Endodermal cell (in vitro differentiated cells): ENCODE measurements around the gene TIAL1. TPM values are rescaled to one million over a fixed set of nuclear protein-coding genes. Genes with fewer than 3 reads are reported as not detected.
"Not testable (repeated sequence)": the region's sequence is repeated elsewhere in the genome, so short reads cannot be mapped to it uniquely, and the experiment has no call there.

ENCODE experiments used
- DNase-seq: peaks from one replicate; pipeline ENCODE4 v3.0.0-alpha.2; 2017
- H3K27ac ChIP-seq: 2 replicates; pipeline ENCODE4 v1.5.1; 2013; ENCODE audit warnings: mild to moderate bottlenecking, low read depth, low read length, moderate library complexity
- H3K27me3 ChIP-seq: 2 replicates; pipeline ENCODE4 v1.6.1; 2013; ENCODE audit warnings: mild to moderate bottlenecking, low read length, moderate library complexity; ENCODE audit not compliant: insufficient read depth, control insufficient read depth, poor library complexity, severe bottlenecking
- H3K36me3 ChIP-seq: 2 replicates; pipeline ENCODE4 v1.7.0; 2013; ENCODE audit warnings: mild to moderate bottlenecking, low read length, moderate library complexity; ENCODE audit not compliant: control insufficient read depth, insufficient read depth
- H3K4me1 ChIP-seq: one replicate; pipeline ENCODE4 v1.7.0; 2013; ENCODE audit warnings: low read length; ENCODE audit not compliant: control insufficient read depth, insufficient read depth
- H3K4me3 ChIP-seq: 2 replicates; pipeline ENCODE4 v1.5.1; 2013; ENCODE audit warnings: mild to moderate bottlenecking, low read length, moderate library complexity
- H3K9ac ChIP-seq: 2 replicates; pipeline ENCODE4 v1.6.1; 2013; ENCODE audit warnings: mild to moderate bottlenecking, low read length, moderate library complexity; ENCODE audit not compliant: poor library complexity, severe bottlenecking; ENCODE audit errors: extremely low read depth
- H3K9me3 ChIP-seq: 2 replicates; pipeline ENCODE4 v1.6.1; 2013; ENCODE audit warnings: mild to moderate bottlenecking, low read length, moderate library complexity; ENCODE audit not compliant: control insufficient read depth
- H3K27ac Mint-ChIP-seq: 2 replicates; pipeline ENCODE4 v1.8.0; 2020; ENCODE audit warnings: mixed read lengths
- H3K27me3 Mint-ChIP-seq: 2 replicates; pipeline ENCODE4 v1.8.0; 2021; ENCODE audit warnings: mild to moderate bottlenecking, mixed read lengths; ENCODE audit not compliant: insufficient read depth
- H3K36me3 Mint-ChIP-seq: 2 replicates; pipeline ENCODE4 v1.8.0; 2020; ENCODE audit warnings: low read depth, mixed read lengths
- H3K4me1 Mint-ChIP-seq: 2 replicates; pipeline ENCODE4 v1.8.0; 2020; ENCODE audit warnings: mixed read lengths
- H3K4me3 Mint-ChIP-seq: 2 replicates; pipeline ENCODE4 v1.8.0; 2020; ENCODE audit warnings: mild to moderate bottlenecking, moderate library complexity, mixed read lengths
- H3K9me3 Mint-ChIP-seq: 2 replicates; pipeline ENCODE4 v1.8.0; 2020; ENCODE audit warnings: mild to moderate bottlenecking, mixed read lengths
- CTCF ChIP-seq: fragments of 200-600 bp; sonication (generic); conservative IDR thresholded peaks from 2 replicates; pipeline ENCODE4 v1.5.0; 2021; ENCODE audit warnings: antibody characterized with exemption, mild to moderate bottlenecking
- whole genome bisulfite sequencing, 2 experiments: methylation state at CpG; one replicate each; pipeline versions ENCODE4 v1.1.5 to v1.1.7; 2013; ENCODE audit warnings: missing lambda C conversion rate in 2 of 2, mixed read lengths in 1 of 2; ENCODE audit not compliant: insufficient coverage in 1 of 2, insufficient read length in 1 of 2; 5-methylcytosine and 5-hydroxymethylcytosine counted together
- total RNA-seq, 2 donors: library from RNA; stranded (reverse); fragmentation: NEBNext Ultra II Directional in 1 of 2; extraction: Animal tissue kit (Norgen Biotek cat#: 25700) in 1 of 2; gene quantifications; 2 replicates in 1 of 2; 3 replicates in 1 of 2; pipeline ENCODE4 v1.2.1, GENCODE V29; 2021

Gene TIAL1
- total RNA-seq, 2 donors from 2014 or later: 156 to 176 TPM

DNA sequence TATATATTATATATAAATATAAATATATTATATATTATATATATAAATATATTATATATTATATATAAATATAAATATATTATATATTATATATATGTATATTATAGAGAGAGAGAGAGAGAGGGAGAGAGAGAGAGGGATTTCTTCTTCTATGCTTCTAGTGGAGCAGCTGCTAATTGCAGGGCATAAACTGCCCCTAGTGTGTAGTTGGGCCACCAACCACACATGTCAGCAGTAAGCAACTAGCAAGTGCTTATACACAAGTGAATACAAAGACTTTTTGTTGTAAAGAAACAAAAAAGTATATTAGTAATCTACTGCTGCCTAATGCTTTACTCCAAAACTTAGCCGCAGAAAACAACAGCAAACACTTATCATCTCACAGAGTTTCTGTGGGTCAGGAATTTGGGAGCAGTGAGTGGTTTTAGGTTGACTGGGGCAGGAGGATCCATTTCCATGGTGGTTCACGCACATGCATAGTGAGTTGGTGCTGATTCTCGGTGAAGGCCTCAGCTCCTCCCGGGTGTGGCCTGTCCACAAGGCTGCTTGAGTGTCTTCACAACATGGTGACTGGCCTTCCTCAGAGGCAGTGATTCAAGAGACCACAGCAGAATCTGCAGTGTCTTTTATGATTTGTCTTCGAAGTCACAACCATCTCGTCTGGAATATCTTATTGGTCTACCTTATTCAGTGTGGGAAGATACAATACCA, 29.0 kb upstream of the TIAL1 start:
- WGBS, 2 experiments: 90 to 93% methylated on average over 5 to 6 of the region's 6 CpGs
- no peaks in the 10 kb centered on the region for H3K36me3 ChIP-seq
- no peaks in the 10 kb centered on the region for H3K4me1 Mint-ChIP-seq
- no peaks in the 10 kb centered on the region for H3K4me1 ChIP-seq
- no peaks in the 10 kb centered on the region for H3K27me3 ChIP-seq
- H3K27ac ChIP-seq: no peak overlapping the region
- H3K27ac Mint-ChIP-seq: no peak overlapping the region
- no peaks in the 10 kb centered on the region for H3K36me3 Mint-ChIP-seq
- peak; percentile 31 for TF ChIP-seq CTCF
- no peaks in the 10 kb centered on the region for H3K9me3 Mint-ChIP-seq
- DNase-seq: no peak
- H3K4me3 Mint-ChIP-seq: no peak overlapping the region
- no peaks in the 10 kb centered on the region for H3K9me3 ChIP-seq
- no peak overlapping the region for H3K4me3 ChIP-seq
- no peak overlapping the region for H3K9ac ChIP-seq
- peaks cover 5% of the 10 kb centered on the region for H3K27me3 Mint-ChIP-seq

DNA sequence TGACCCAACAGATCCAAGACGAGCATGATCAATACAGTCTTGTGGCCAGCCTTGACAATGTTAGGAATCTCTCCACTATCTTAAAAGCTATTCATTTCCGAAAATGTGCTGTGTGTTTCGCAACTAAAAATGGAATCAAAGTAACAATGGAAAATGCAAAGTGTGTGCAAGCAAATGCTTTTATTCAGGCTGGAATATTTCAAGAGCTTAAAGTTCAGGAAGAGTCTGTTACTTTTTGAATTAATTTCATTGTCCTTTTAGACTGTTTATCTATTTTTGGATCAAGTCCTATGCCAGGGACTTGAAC, 24.3 kb upstream of the TIAL1 start:
- H3K27me3 ChIP-seq: no peaks in the 10 kb centered on the region
- H3K4me3 Mint-ChIP-seq: no peak overlapping the region

DNA sequence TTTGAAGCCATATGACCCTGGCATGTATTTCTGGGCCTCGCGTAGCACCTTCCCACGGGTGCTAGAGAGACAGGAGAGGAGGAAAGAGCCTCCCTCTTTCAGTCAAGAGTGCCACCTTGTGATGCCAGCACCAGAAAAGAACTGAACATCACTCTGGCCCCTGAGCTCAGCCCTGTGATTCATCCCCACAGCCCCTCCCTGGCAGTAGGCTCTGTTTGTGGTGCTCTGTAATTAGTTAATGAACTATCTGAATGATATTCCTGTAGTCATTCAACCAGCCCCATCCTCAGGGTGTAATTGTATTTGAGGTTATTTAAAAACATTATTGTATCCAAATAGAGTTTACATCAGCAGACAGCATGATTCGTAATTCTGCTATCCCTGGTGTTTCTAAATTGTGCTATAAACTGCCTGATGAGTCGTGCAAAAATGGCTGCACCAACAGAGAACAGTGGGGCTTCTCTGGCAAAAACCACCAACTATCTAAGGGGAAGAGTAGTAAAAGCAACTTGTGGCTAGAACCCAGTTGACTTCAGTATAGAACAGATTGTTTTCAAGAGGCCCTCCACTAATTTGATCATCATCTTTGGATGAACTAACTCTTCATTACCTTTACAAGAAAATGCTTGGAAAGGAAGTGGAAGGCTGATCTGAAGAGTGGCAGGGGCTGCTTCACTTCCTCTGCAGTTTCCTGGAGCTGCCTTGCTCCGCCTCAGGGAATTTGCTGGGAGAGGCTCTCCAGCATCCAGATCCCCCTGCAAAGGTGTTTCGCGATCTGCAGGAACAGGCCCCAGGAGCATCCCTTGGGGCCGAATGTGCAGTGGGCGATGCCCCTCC, 23.7 kb upstream of the TIAL1 start:
- Histone ChIP-seq H3K9me3 (no peaks in the 10 kb centered on the region), H3K36me3 (no peaks in the 10 kb centered on the region), H3K4me1 (no peaks in the 10 kb centered on the region), H3K9ac (no peak overlapping the region), H3K4me3 (no peak overlapping the region), H3K27ac (no peak overlapping the region), H3K27me3 (no peaks in the 10 kb centered on the region)
- Mint-ChIP-seq H3K4me1 (peaks cover 4% of the 10 kb centered on the region), H3K36me3 (no peaks in the 10 kb centered on the region), H3K9me3 (peaks cover 3% of the 10 kb centered on the region), H3K27me3 (no peaks in the 10 kb centered on the region), H3K27ac (no peak overlapping the region), H3K4me3 (no peak overlapping the region)
- no peak for TF ChIP-seq CTCF
- WGBS, 2 experiments: 90 to 98% methylated on average over 6 to 10 of the region's 10 CpGs
- no peak for DNase-seq

More for the DNA sequence above, 24.3 kb upstream of the TIAL1 start:
- H3K9ac ChIP-seq: no peak overlapping the region
- Mint-ChIP-seq H3K27ac (no peak overlapping the region), H3K27me3 (no peaks in the 10 kb centered on the region), H3K4me1 (peaks cover 4% of the 10 kb centered on the region), H3K9me3 (no peaks in the 10 kb centered on the region), H3K36me3 (no peaks in the 10 kb centered on the region)
- 83 to 100% methylated on average over 3 of the region's 3 CpGs for WGBS, 2 experiments
- DNase-seq: no peak
- no peak overlapping the region for H3K4me3 ChIP-seq
- H3K4me1 ChIP-seq: no peaks in the 10 kb centered on the region
- H3K27ac ChIP-seq: no peak overlapping the region
- no peaks in the 10 kb centered on the region for H3K36me3 ChIP-seq
- no peak for TF ChIP-seq CTCF
- H3K9me3 ChIP-seq: no peaks in the 10 kb centered on the region

- H3K4me3 ChIP-seq, H3K27me3 Mint-ChIP-seq, H3K4me1 Mint-ChIP-seq, H3K9ac ChIP-seq, H3K36me3 Mint-ChIP-seq, H3K27ac Mint-ChIP-seq, H3K36me3 ChIP-seq, H3K27ac ChIP-seq, H3K9me3 ChIP-seq, H3K27me3 ChIP-seq, H3K9me3 Mint-ChIP-seq, H3K4me3 Mint-ChIP-seq, H3K4me1 ChIP-seq, DNase-seq: not testable (repeated sequence)
- 90 to 95% methylated on average over 4 to 8 of the region's 8 CpGs for WGBS, 2 experiments
Measured at GRCh38 chr10:119619811-119620210, 23.0 kb upstream of the TIAL1 start.
